Tibial nerve (tissue), 4 donors: ENCODE measurements around the gene LTBP1.

ENCODE experiments used
- EP300 ChIP-seq, 2 donors: sonication (generic); formaldehyde crosslinking; IDR thresholded peaks; one replicate each; pipeline ENCODE4 v1.6.1; 2017; ENCODE audit warnings: antibody characterized with exemption in 2 of 2, mild to moderate bottlenecking in 1 of 2
- POLR2A ChIP-seq, 2 donors: fragments of 450-650 bp; IDR thresholded peaks; one replicate each; pipeline ENCODE4 v1.6.1; 2017; ENCODE audit warnings: antibody characterized with exemption in 2 of 2, mild to moderate bottlenecking in 2 of 2, moderate library complexity in 2 of 2
- TF ChIP-seq, protein P1 (sequence below), 5 experiments: fragments of 200-600 bp in 3 of 5; fragments of 450-650 bp in 2 of 5; sonication (generic) in 3 of 5; IDR thresholded peaks; one replicate each; pipeline ENCODE4 v1.5.1; 2016 to 2019; ENCODE audit warnings: antibody characterized with exemption in 5 of 5, mild to moderate bottlenecking in 3 of 5, moderate library complexity in 2 of 5

DNA sequence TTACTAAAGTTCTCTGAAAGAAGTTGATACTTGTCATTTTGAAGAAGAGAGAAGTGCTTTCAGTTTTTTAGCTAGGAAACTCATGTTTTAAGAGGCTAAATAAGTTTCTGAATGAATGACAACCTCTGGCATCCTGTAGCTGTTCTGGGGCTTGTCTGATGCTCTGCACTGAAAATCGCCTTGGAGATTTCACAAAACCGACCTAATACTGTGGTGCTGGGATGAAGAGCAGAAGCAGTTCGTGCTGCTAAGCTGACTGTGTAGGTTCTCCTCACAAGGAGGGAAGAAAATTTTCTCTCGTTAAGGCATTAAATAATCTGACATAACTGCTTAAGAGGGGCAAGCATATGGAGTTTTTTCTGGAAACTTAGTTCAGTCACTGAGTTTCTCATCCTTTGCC lies 193.2 kb downstream of the LTBP1 start:
- TF ChIP-seq, protein P1, sequence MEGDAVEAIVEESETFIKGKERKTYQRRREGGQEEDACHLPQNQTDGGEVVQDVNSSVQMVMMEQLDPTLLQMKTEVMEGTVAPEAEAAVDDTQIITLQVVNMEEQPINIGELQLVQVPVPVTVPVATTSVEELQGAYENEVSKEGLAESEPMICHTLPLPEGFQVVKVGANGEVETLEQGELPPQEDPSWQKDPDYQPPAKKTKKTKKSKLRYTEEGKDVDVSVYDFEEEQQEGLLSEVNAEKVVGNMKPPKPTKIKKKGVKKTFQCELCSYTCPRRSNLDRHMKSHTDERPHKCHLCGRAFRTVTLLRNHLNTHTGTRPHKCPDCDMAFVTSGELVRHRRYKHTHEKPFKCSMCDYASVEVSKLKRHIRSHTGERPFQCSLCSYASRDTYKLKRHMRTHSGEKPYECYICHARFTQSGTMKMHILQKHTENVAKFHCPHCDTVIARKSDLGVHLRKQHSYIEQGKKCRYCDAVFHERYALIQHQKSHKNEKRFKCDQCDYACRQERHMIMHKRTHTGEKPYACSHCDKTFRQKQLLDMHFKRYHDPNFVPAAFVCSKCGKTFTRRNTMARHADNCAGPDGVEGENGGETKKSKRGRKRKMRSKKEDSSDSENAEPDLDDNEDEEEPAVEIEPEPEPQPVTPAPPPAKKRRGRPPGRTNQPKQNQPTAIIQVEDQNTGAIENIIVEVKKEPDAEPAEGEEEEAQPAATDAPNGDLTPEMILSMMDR (IDR thresholded peaks at IDR 0.05), result no peak
- TF ChIP-seq POLR2A (IDR thresholded peaks at IDR 0.05) (no peak), EP300 (IDR thresholded peaks at IDR 0.05) (no peak)
